Kidney (tissue), 22 donors: ENCODE measurements around the gene LRP10. TPM values are rescaled to one million over a fixed set of nuclear protein-coding genes. Genes with fewer than 3 reads are reported as not detected.
A peak's percentile ranks its signal among the peaks of the same experiment; 100 is the strongest.

Source experiments
- DNase-seq, 5 donors: peaks; one replicate each; pipeline ENCODE4 v3.0.0-alpha.2; 2013 to 2020
- FAIRE-seq: peaks from 2 replicates; lab custom pipeline; 2012; peaks lifted over from hg19 to GRCh38; lab: Jason Lieb, UNC
- H3K27ac ChIP-seq, 2 donors: one replicate each; pipeline ENCODE4 v1.7.0; 2013; ENCODE audit warnings: low read depth in 2 of 2, low read length in 2 of 2, inconsistent platforms in 1 of 2
- H3K27me3 ChIP-seq: one replicate; pipeline ENCODE4 v1.7.1; 2013; ENCODE audit warnings: low read length, inconsistent platforms; ENCODE audit not compliant: control insufficient read depth, insufficient read depth
- H3K36me3 ChIP-seq, 3 donors: one replicate each; pipeline versions ENCODE4 v1.7.0 to v1.7.1; 2013; ENCODE audit warnings: low read length in 3 of 3, control low read depth in 1 of 3, inconsistent platforms in 1 of 3; ENCODE audit not compliant: insufficient read depth in 3 of 3, control insufficient read depth in 2 of 3
- H3K4me1 ChIP-seq, 3 donors: one replicate each; pipeline versions ENCODE4 v1.7.0 to v1.7.1; 2013; ENCODE audit warnings: low read length in 3 of 3, inconsistent platforms in 1 of 3, low read depth in 1 of 3; ENCODE audit not compliant: control insufficient read depth in 2 of 3, insufficient read depth in 2 of 3
- H3K4me3 ChIP-seq, 3 donors: one replicate each; pipeline versions ENCODE4 v1.7.0 to v1.8.1; 2013; ENCODE audit warnings: low read length in 3 of 3, control low read depth in 1 of 3, inconsistent platforms in 1 of 3
- H3K9ac ChIP-seq, 3 donors: one replicate each; pipeline versions ENCODE4 v1.7.0 to v1.7.1; 2013; ENCODE audit warnings: low read length in 3 of 3, control low read depth in 1 of 3, inconsistent platforms in 1 of 3
- H3K9me3 ChIP-seq, 3 donors: one replicate each; pipeline versions ENCODE4 v1.7.0 to v1.7.1; 2013; ENCODE audit warnings: low read length in 3 of 3, control low read depth in 1 of 3, inconsistent platforms in 1 of 3; ENCODE audit not compliant: control insufficient read depth in 2 of 3, insufficient read depth in 1 of 3
- intact Hi-C: fragments of 100-400 bp; cut with DNase I; formaldehyde crosslinking; loops from one replicate; pipeline ENCODE4 v1.11.1; 2022
- long read RNA-seq, 10 donors: library from polyadenylated mRNA in 1 of 10; unstranded in 1 of 10; transcript quantifications; one replicate each; pipeline ENCODE4 v2.0.0 and lab custom pipeline, GENCODE V29; 2021 to 2026
- polyA plus RNA-seq: library from polyadenylated mRNA; stranded (reverse); fragments of 350-450 nt; fragmentation: Illumina TruSeq; extraction: RNeasy Lipid Tissue Mini Kit (QIAGEN cat#74804); gene quantifications from one replicate; pipeline ENCODE4 v1.2.3, GENCODE V29; 2014; ENCODE audit warnings: low read depth, low replicate concordance; ENCODE audit not compliant: insufficient read depth
- total RNA-seq: library from RNA; stranded (reverse); fragmentation: NEBNext Ultra II Directional; extraction: Animal tissue kit (Norgen Biotek cat#: 25700); gene quantifications from one replicate; pipeline ENCODE4 v1.2.1, GENCODE V29; 2021
- TF ChIP-seq, protein P1 (sequence below): IDR thresholded peaks from 3 replicates; pipeline ENCODE4 v1.5.1; 2012; ENCODE audit warnings: mild to moderate bottlenecking, moderate library complexity, borderline replicate concordance; ENCODE audit not compliant: insufficient read depth; ENCODE audit errors: extremely low read depth
- donor health status: control.
- donor health status: control.
- donor health status: control.
- donor health status: control.
- donor health status: control.
- donor health status: DM: yes; HTN: yes; CAD: no.
- donor health status: Normal renal cell carcinoma (clear cell type).

Gene LRP10
- total RNA-seq: 207 TPM
- polyA plus RNA-seq: 74.7 TPM
- long read RNA-seq, donor 1, full-length matches to known transcripts: 9 of 15 reads
- long read RNA-seq, donor 1, partial matches to known transcripts: 6 of 15 reads
- long read RNA-seq, donor 1, other reads (novel, unspliced or antisense): 0 of 15 reads
- long read RNA-seq, donor 2, full-length matches to known transcripts: 6 of 46 reads
- long read RNA-seq, donor 2, partial matches to known transcripts: 40 of 46 reads
- long read RNA-seq, donor 2, other reads (novel, unspliced or antisense): 0 of 46 reads
- long read RNA-seq, donor 3, full-length matches to known transcripts: 21 of 36 reads
- long read RNA-seq, donor 3, partial matches to known transcripts: 15 of 36 reads
- long read RNA-seq, donor 3, other reads (novel, unspliced or antisense): 0 of 36 reads
- long read RNA-seq, donor 4, full-length matches to known transcripts: 24 of 42 reads
- long read RNA-seq, donor 4, partial matches to known transcripts: 18 of 42 reads
- long read RNA-seq, donor 4, other reads (novel, unspliced or antisense): 0 of 42 reads
- long read RNA-seq, donor 5: 0 reads
- long read RNA-seq, donor 6, full-length matches to known transcripts: 3 of 8 reads
- long read RNA-seq, donor 6, partial matches to known transcripts: 5 of 8 reads
- long read RNA-seq, donor 6, other reads (novel, unspliced or antisense): 0 of 8 reads
- long read RNA-seq, donor 7, full-length matches to known transcripts: 101 of 238 reads
- long read RNA-seq, donor 7, partial matches to known transcripts: 131 of 238 reads
- long read RNA-seq, donor 7, other reads (novel, unspliced or antisense): 6 of 238 reads
- long read RNA-seq, donor 8, full-length matches to known transcripts: 6 of 33 reads
- long read RNA-seq, donor 8, partial matches to known transcripts: 27 of 33 reads
- long read RNA-seq, donor 8, other reads (novel, unspliced or antisense): 0 of 33 reads
- long read RNA-seq, donor 9, full-length matches to known transcripts: 3 of 8 reads
- long read RNA-seq, donor 9, partial matches to known transcripts: 5 of 8 reads
- long read RNA-seq, donor 9, other reads (novel, unspliced or antisense): 0 of 8 reads
- long read RNA-seq, donor 10, full-length matches to known transcripts: 9 of 28 reads
- long read RNA-seq, donor 10, partial matches to known transcripts: 19 of 28 reads
- long read RNA-seq, donor 10, other reads (novel, unspliced or antisense): 0 of 28 reads

DNA sequence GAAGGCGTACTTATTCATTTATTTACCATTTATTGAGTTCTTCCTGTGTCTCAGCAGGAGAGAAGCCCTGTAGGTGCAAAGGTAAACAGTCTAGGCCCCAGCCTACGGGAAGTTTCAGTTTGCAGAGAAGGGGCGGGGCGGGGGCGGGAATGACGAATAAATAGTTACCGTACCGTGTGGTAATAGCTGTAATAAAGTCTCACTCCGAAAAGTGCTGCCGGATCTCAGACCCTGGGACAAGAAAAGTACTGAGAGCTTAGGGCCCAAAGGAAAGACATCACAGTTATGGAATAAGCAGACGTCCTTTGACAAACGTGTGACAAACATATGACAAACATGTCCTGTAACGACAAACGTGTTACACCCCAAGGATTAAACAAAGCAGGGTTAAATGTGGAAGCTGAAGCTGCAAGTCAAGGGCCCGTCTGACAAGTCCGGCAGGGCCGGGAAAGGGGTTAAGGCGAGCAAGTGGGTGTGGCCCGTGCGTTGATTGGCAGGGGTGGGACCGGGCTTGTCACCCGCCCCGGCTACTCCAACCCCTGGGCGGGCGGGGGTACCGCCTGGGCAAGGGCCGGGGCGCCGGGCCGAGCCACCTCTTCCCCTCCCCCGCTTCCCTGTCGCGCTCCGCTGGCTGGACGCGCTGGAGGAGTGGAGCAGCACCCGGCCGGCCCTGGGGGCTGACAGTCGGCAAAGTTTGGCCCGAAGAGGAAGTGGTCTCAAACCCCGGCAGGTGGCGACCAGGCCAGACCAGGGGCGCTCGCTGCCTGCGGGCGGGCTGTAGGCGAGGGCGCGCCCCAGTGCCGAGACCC, at the start of gene LRP10:
TSS of gene LRP10 (plus strand) at position 517 of the 809 bp plus-strand sequence. CDS start 564 bp downstream, outside the sequence.
- peak within 1 kb of the TSS; percentile 98 to 99 for H3K27ac ChIP-seq
- H3K9me3 ChIP-seq: no peaks in the 10 kb centered on the region
- TF ChIP-seq, protein P1, sequence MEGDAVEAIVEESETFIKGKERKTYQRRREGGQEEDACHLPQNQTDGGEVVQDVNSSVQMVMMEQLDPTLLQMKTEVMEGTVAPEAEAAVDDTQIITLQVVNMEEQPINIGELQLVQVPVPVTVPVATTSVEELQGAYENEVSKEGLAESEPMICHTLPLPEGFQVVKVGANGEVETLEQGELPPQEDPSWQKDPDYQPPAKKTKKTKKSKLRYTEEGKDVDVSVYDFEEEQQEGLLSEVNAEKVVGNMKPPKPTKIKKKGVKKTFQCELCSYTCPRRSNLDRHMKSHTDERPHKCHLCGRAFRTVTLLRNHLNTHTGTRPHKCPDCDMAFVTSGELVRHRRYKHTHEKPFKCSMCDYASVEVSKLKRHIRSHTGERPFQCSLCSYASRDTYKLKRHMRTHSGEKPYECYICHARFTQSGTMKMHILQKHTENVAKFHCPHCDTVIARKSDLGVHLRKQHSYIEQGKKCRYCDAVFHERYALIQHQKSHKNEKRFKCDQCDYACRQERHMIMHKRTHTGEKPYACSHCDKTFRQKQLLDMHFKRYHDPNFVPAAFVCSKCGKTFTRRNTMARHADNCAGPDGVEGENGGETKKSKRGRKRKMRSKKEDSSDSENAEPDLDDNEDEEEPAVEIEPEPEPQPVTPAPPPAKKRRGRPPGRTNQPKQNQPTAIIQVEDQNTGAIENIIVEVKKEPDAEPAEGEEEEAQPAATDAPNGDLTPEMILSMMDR: no peak
- DNase-seq (peak; percentile 95 to 97 (median 96)), FAIRE-seq (no peak)
- peak within 1 kb of the TSS; percentile 63 to 92 (median 75) for H3K4me3 ChIP-seq
- peaks cover 6 to 12% (median 6%) of the 10 kb centered on the region in 3 donors for H3K4me1 ChIP-seq
- peaks cover 2 to 35% (median 23%) of the 10 kb centered on the region in 3 donors for H3K36me3 ChIP-seq
- peak within 1 kb of the TSS; percentile 39 to 89 (median 47) for H3K9ac ChIP-seq
- intact Hi-C loops: no loop called here
- no peaks in the 10 kb centered on the region for H3K27me3 ChIP-seq

- DNase-seq: peak in 3 of 5 donors; percentile 22 to 82 (median 80)
These were observed 49.4 kb upstream of the LRP10 start for GRCh38 chr14:22822016-22822570.

More at GRCh38 chr14:22822016-22822570, 49.4 kb upstream of the LRP10 start:
- peak overlapping the region in 1 of 3 donors; percentile 58 for H3K9ac ChIP-seq
- H3K27me3 ChIP-seq: no peaks in the 10 kb centered on the region
- H3K9me3 ChIP-seq: no peaks in the 10 kb centered on the region
- H3K27ac ChIP-seq: peak overlapping the region; percentile 67 to 70
- no peaks in the 10 kb centered on the region for H3K36me3 ChIP-seq
- H3K4me1 ChIP-seq: peaks cover 0 to 16% (median 13%) of the 10 kb centered on the region in 3 donors
- TF ChIP-seq, protein P1: no peak
- peak overlapping the region; percentile 11 to 47 (median 35) for H3K4me3 ChIP-seq
- no peak for FAIRE-seq
- intact Hi-C loops: no loop called here
